ENCODE results near the gene SCN10A. TPM values are rescaled to one million over a fixed set of nuclear protein-coding genes. Genes with fewer than 3 reads are reported as not detected.

The SCN10A gene
- total RNA-seq, 4 donors from 2014 or later: not detected

DNA sequence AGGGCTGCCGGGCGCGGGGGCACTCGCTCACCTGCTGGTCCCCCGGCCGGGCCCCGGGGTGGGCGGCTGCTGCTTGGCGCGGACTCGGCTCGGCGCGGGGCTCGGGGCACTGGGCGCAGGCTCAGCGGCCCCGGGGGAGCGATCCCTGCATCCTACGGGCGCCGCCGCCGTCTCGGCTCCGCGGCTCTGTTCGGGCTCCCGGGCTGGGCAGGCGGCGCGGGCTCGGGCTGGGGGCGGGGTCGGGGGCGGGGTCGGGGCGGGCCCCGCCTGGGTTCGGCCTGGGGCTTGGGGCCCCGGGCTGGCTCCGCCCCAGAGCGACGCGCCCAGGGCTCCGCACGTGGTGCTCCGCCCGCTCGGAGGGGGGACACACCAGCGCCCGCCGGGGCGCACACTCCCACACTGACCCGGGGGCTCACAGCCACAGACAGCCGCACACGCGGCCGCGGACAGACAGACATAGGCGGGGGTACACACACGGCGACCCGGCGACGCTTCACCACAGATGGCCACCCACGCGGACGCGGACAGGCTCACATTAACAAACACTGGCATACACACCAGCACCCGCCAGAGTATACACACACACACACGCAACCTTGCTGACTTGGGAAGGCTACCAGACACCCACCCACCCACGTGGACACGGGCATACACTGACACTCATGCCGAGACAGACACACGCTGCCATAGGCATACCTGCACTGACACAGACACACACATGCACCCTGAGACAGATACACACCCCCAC, 166.3 kb downstream of the SCN10A start, which contains the start of gene SCN5A:
Gene SCN5A, minus strand, starts transcription at position 188 of the 748 bp plus-strand sequence. CDS start 16,380 bp downstream, outside the sequence.
- no peak for TF ChIP-seq POLR2AphosphoS5 (IDR thresholded peaks at IDR 0.05)
- TF ChIP-seq, protein P1, sequence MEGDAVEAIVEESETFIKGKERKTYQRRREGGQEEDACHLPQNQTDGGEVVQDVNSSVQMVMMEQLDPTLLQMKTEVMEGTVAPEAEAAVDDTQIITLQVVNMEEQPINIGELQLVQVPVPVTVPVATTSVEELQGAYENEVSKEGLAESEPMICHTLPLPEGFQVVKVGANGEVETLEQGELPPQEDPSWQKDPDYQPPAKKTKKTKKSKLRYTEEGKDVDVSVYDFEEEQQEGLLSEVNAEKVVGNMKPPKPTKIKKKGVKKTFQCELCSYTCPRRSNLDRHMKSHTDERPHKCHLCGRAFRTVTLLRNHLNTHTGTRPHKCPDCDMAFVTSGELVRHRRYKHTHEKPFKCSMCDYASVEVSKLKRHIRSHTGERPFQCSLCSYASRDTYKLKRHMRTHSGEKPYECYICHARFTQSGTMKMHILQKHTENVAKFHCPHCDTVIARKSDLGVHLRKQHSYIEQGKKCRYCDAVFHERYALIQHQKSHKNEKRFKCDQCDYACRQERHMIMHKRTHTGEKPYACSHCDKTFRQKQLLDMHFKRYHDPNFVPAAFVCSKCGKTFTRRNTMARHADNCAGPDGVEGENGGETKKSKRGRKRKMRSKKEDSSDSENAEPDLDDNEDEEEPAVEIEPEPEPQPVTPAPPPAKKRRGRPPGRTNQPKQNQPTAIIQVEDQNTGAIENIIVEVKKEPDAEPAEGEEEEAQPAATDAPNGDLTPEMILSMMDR (IDR thresholded peaks at IDR 0.05): no peak
- Histone ChIP-seq H3K27ac (no peak within 1 kb of the TSS), H3K4me3 (peak within 1 kb of the TSS; percentile 18 to 54 (median 46)), H3K9me3 (no peaks in the 10 kb centered on the region), H3K36me3 (no peaks in the 10 kb centered on the region), H3K27me3 (peaks cover 45% of the 10 kb centered on the region), H3K4me1 (peaks cover 4 to 17% (median 11%) of the 10 kb centered on the region in 4 donors)
- peak; percentile 50 for DNase-seq
- intact Hi-C loops (cut with DNase I; ENCODE audit: low total_unique reads): loop anchor here (5.0 kb wide), 2 partner anchors 117 to 127 kb away; no protein-coding TSS in a partner anchor
- WGBS, 2 donors (ENCODE audit: low coverage in 1 of 2): 1% methylated on average over 15 of the region's 76 CpGs; no CpG with 5 or more reads in 1 of the 2 donors
- in situ Hi-C loops (cut with MboI; ENCODE audit: low pct_ligation_motif_present in 1 of 4, low pct_unique_long_range_greater_than_20kb in 1 of 4, low sequenced_read_pairs in 3 of 4): loop anchor here (5.0 to 10.0 kb wide), 2 partner anchors 125 to 127 kb away; no protein-coding TSS in a partner anchor

DNA sequence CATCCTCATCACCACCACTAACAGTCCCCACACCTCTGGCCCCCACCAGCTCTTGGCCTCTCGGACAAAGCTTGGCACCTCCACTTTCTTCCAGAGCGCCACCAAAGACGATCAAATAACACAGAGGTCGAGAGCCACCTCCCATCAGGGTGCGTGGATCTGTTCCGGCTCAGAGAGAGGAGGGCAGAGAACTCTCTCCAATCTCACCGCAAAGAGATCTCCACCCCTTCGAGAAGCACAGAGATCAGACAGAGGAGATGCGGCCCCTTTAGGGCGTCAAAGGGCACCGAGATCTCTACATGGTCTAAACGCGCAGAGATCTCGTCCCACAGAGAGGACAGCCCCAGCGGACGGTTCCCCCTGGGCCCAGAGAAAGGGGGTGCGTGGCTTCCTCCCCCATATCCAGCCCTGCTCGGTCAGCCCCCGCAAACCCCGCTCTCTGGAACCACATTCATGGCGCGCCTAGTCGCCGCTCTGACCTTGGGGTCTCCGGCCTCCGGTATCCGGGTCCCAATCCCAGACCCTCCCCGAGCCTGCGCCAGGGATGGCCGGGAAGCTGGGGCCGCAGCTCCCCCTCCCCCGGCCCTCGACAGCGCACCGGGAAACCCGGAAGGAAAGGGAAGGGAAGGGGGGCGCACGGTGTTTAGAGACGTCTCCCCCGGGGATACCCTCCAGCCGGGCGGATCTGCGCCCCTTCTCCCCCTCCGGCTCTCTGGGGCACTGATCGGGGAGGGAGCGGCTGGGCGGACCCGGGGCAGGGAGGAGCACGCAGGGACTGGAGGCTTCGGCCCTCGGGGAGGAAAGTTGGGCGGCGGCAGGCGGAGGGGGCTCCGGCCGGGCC, 167.1 kb downstream of the SCN10A start:
- 12% methylated on average over 50 of the region's 56 CpGs; no CpG with 5 or more reads in 1 of the 2 donors for WGBS, 2 donors (ENCODE audit: low coverage in 1 of 2)
- DNase-seq: no peak
- peaks cover 45% of the 10 kb centered on the region for H3K27me3 ChIP-seq

DNA sequence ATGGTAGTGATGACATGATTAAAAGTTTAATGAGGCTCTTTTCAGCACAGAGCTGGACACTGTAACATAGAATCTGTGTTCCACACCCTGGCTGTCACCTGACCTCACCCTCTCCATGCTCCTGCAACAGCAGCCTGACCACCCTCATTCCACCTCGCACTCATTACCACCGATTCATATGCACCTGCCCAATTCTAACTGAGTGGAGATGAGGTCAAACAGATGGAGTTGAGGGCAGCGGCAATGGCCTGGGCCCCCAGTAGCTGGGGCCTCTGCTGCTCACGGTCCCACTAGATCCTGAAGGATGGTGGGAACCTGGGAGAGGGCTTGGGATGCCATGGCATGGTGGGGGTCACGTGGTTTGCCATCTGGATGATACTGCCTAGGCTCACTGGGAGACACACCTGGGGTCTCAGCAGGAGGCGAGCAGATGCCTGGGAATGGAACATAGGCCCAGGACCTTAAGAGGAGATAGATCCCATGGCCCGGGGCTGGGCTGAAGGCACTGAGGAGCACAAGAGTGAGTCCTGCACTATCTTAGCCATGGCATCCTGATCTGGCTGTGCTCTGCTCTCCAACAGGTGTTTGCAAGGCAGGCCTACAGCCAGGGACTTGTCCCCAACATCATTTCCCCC, 167.9 kb downstream of the SCN10A start:
- no peak for DNase-seq
- intact Hi-C loops (cut with DNase I; ENCODE audit: low total_unique reads) (loop anchor here (5.0 kb wide), 1 partner anchor 116 kb away; no protein-coding TSS in a partner anchor), in situ Hi-C loops (cut with MboI; ENCODE audit: low pct_ligation_motif_present in 1 of 4, low pct_unique_long_range_greater_than_20kb in 1 of 4, low sequenced_read_pairs in 3 of 4) (loop anchor here in 2 of 4 donors (5.0 to 10.0 kb wide), 2 partner anchors 123 to 126 kb away; no protein-coding TSS in a partner anchor)
- no peak overlapping the region for H3K4me3 ChIP-seq
- H3K27ac ChIP-seq: no peak overlapping the region
- H3K27me3 ChIP-seq: peaks cover 45% of the 10 kb centered on the region
- 92% methylated on average over 7 of the region's 7 CpGs; no CpG with 5 or more reads in 1 of the 2 donors for WGBS, 2 donors (ENCODE audit: low coverage in 1 of 2)
- H3K4me1 ChIP-seq: peaks cover 4 to 13% (median 7%) of the 10 kb centered on the region in 4 donors
- TF ChIP-seq POLR2A (IDR thresholded peaks at IDR 0.05) (no peak), EP300 (IDR thresholded peaks at IDR 0.05; ENCODE audit: low read depth) (no peak), POLR2AphosphoS5 (IDR thresholded peaks at IDR 0.05) (no peak)
- TF ChIP-seq, protein P1 (IDR thresholded peaks at IDR 0.05): no peak
- H3K36me3 ChIP-seq: no peaks in the 10 kb centered on the region
- H3K9me3 ChIP-seq: no peaks in the 10 kb centered on the region

More for the DNA sequence above, 167.1 kb downstream of the SCN10A start:
- peaks cover 4 to 13% (median 10%) of the 10 kb centered on the region in 4 donors for H3K4me1 ChIP-seq
- TF ChIP-seq, protein P1 (IDR thresholded peaks at IDR 0.05): no peak
- TF ChIP-seq POLR2A (IDR thresholded peaks at IDR 0.05) (no peak), EP300 (IDR thresholded peaks at IDR 0.05; ENCODE audit: low read depth) (no peak), POLR2AphosphoS5 (IDR thresholded peaks at IDR 0.05) (no peak)
- no peaks in the 10 kb centered on the region for H3K9me3 ChIP-seq
- H3K27ac ChIP-seq: no peak overlapping the region
- intact Hi-C loops (cut with DNase I; ENCODE audit: low total_unique reads) (loop anchor here (5.0 kb wide), 1 partner anchor 117 kb away; no protein-coding TSS in a partner anchor), in situ Hi-C loops (cut with MboI; ENCODE audit: low pct_ligation_motif_present in 1 of 4, low pct_unique_long_range_greater_than_20kb in 1 of 4, low sequenced_read_pairs in 3 of 4) (loop anchor here in 2 of 4 donors (5.0 to 10.0 kb wide), 2 partner anchors 124 to 127 kb away; no protein-coding TSS in a partner anchor)
- peak overlapping the region; percentile 18 to 54 (median 46) for H3K4me3 ChIP-seq
- H3K36me3 ChIP-seq: no peaks in the 10 kb centered on the region

All from transverse colon (tissue), 4 donors.